Endothelial cell of umbilical vein (primary cell): Measurements from ENCODE around the gene STRN.

ENCODE experiments used
- POLR2A ChIP-seq: IDR thresholded peaks from 2 replicates; pipeline ENCODE4 v1.6.1; 2012; ENCODE audit warnings: low read depth, mild to moderate bottlenecking, control low read depth, low read length
- TF ChIP-seq, protein P1 (sequence below), 2 donors: IDR thresholded peaks; 1 replicate in 1 of 2; 2 replicates in 1 of 2; pipeline ENCODE4 v1.5.1; 2011; ENCODE audit warnings: low read length in 2 of 2, mild to moderate bottlenecking in 2 of 2, moderate library complexity in 2 of 2, control low read depth in 1 of 2, inconsistent platforms in 1 of 2, low read depth in 1 of 2; ENCODE audit not compliant: insufficient read depth in 1 of 2; ENCODE audit errors: extremely low read depth in 1 of 2

DNA sequence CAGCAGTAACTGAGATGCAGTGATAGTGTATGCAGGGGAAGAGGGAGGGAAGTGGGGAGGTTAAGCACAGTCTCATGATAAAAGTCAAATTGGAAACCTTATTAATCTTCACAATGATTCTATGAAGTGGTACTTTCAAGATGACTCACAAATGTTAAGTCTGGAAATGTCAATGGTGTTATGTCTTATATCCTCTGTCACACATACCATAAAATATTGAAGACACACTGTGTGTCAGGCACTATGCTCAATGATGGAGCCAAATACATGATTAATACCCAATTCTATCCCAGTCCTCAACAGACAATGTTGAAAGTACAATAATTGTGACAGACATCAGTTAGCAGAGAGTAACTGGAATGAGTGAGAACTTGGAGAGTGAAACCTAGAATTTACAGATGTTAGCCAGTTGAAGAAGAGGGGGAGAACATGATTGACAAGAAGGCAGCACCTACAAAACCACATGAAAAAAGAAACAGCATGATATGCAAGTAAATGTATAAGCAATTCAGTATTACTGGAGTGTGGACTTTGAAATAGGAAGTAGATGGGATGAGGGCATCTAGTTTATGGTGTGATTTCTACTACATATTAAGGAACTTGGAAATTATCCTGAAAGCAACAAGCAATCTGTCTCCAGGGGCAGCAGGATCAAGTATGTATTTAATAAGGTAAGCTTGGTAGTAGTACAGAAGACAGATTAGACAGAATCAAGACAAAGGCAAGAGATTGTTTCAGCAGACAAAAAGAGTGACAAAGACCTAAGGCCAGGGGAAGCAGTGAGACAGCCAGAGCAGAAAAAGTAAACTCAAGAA lies 107.6 kb downstream of the STRN start:
- no peak for TF ChIP-seq POLR2A
- TF ChIP-seq, protein P1, sequence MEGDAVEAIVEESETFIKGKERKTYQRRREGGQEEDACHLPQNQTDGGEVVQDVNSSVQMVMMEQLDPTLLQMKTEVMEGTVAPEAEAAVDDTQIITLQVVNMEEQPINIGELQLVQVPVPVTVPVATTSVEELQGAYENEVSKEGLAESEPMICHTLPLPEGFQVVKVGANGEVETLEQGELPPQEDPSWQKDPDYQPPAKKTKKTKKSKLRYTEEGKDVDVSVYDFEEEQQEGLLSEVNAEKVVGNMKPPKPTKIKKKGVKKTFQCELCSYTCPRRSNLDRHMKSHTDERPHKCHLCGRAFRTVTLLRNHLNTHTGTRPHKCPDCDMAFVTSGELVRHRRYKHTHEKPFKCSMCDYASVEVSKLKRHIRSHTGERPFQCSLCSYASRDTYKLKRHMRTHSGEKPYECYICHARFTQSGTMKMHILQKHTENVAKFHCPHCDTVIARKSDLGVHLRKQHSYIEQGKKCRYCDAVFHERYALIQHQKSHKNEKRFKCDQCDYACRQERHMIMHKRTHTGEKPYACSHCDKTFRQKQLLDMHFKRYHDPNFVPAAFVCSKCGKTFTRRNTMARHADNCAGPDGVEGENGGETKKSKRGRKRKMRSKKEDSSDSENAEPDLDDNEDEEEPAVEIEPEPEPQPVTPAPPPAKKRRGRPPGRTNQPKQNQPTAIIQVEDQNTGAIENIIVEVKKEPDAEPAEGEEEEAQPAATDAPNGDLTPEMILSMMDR (IDR thresholded peaks at IDR 0.05; ENCODE audit: extremely low read depth in 1 of 2, insufficient read depth in 1 of 2, low read depth in 1 of 2, low read length in 2 of 2): no peak
